ENCODE data around the gene INAVA. TPM values are rescaled to one million over a fixed set of nuclear protein-coding genes. Genes with fewer than 3 reads are reported as not detected.

Gene INAVA
- total RNA-seq, 1 experiment from 2014 or later, result 36.8 TPM

GRCh38 chr1:200877010-200877409, 17.7 kb upstream of the INAVA start:
- H2BK12ac ChIP-seq (ENCODE audit: insufficient read length, low read depth, low read length), result no peak overlapping the region
- no peaks in the 10 kb centered on the region for H3K9me3 ChIP-seq (ENCODE audit: control insufficient read depth, low read depth, low read length)
- no peak overlapping the region; a peak in 1 of 7 replicates for H3K27ac Mint-ChIP-seq
- no peaks in the 10 kb centered on the region for H3K79me1 ChIP-seq (ENCODE audit: insufficient read depth, low read depth, low read length, poor library complexity, severe bottlenecking)
- H3K4ac ChIP-seq (ENCODE audit: low read depth, low read length), result no peak overlapping the region
- no peak overlapping the region for H2AFZ ChIP-seq (ENCODE audit: low read length)
- H2AK5ac ChIP-seq (ENCODE audit: insufficient read length, low read length), result no peak overlapping the region
- H2BK120ac ChIP-seq (ENCODE audit: low read depth, low read length, poor library complexity, severe bottlenecking), result no peak overlapping the region
- no peaks in the 10 kb centered on the region for H3K9me3 Mint-ChIP-seq
- no peaks in the 10 kb centered on the region for H3K27me3 Mint-ChIP-seq (ENCODE audit: low read depth)
- TF ChIP-seq CTCF (conservative IDR thresholded peaks at IDR 0.05), result no peak
- H3T11ph ChIP-seq (ENCODE audit: low read length), result no peak overlapping the region
- H3K79me2 ChIP-seq (ENCODE audit: insufficient read depth, low read length), result no peaks in the 10 kb centered on the region
- no peak overlapping the region for H2BK5ac ChIP-seq (ENCODE audit: insufficient read length, low read length)
- no peak overlapping the region for H3K18ac ChIP-seq (ENCODE audit: insufficient read length, low read depth, low read length)
- no peak overlapping the region for H3K56ac ChIP-seq (ENCODE audit: insufficient read length, low read depth, low read length)
- no peak overlapping the region for H4K5ac ChIP-seq (ENCODE audit: insufficient read length, low read depth, low read length)
- no peaks in the 10 kb centered on the region for H3K27me3 ChIP-seq (ENCODE audit: insufficient read depth, low read length)
- no peak overlapping the region for H3K27ac ChIP-seq (ENCODE audit: insufficient read length, low read depth, low read length)
- no peak overlapping the region for H4K91ac ChIP-seq (ENCODE audit: insufficient read length, low read depth, low read length)
- H3K23me2 ChIP-seq (ENCODE audit: insufficient read length, low read depth, low read length, poor library complexity, severe bottlenecking), result no peaks in the 10 kb centered on the region
- DNase-seq, result no peak
- no peaks in the 10 kb centered on the region for H4K20me1 ChIP-seq (ENCODE audit: control insufficient read depth, insufficient read depth, insufficient read length)
- H2BK15ac ChIP-seq (ENCODE audit: low read depth, low read length), result no peak overlapping the region
- H2BK20ac ChIP-seq (ENCODE audit: low read depth, low read length, poor library complexity, severe bottlenecking), result no peak overlapping the region
- H3K4me3 Mint-ChIP-seq, result no peak overlapping the region
- no peaks in the 10 kb centered on the region; a peak in 1 of 7 replicates for H3K36me3 Mint-ChIP-seq (ENCODE audit: insufficient read depth in 1 of 3, low read depth in 3 of 3)
- no CpG with 5 or more reads among the region's 3 CpGs for WGBS (ENCODE audit: extremely low coverage, insufficient read length, low lambda C conversion rate)
- no peak overlapping the region; the same call in 1 of the 2 replicates for H3K14ac ChIP-seq (ENCODE audit: insufficient read depth, low read length)
- no peak overlapping the region for H3K4me2 ChIP-seq (ENCODE audit: insufficient read depth, insufficient read length, low read length)
- H3K23ac ChIP-seq (ENCODE audit: insufficient read length, low read depth, low read length), result no peak overlapping the region
- H3K9ac ChIP-seq (ENCODE audit: extremely low read depth, insufficient read length, low read length), result no peak overlapping the region
- peaks cover 17 to 18% of the 10 kb centered on the region in 2 experiments for H3K4me1 Mint-ChIP-seq
- no peak overlapping the region for H4K8ac ChIP-seq (replicated peaks; ENCODE audit: insufficient read length, low read depth, low read length)
- peaks cover 4% of the 10 kb centered on the region for H3K4me1 ChIP-seq (ENCODE audit: insufficient read depth, low read length)

Measured in H9 (cell line).